PFSK-1 (cell line): ENCODE measurements around the gene BICD2.

Experiments
- POLR2AphosphoS5 ChIP-seq: IDR thresholded peaks from 2 replicates; pipeline ENCODE4 v1.6.1; 2012; ENCODE audit warnings: low read depth, mild to moderate bottlenecking, control low read depth, low read length, moderate library complexity
- REST ChIP-seq, 2 experiments: IDR thresholded peaks; 2 replicates each; pipeline versions ENCODE4 v1.6.1 to v1.8.0; 2011 to 2012; ENCODE audit warnings: low read depth in 2 of 2, low read length in 2 of 2, control low read depth in 1 of 2, inconsistent platforms in 1 of 2, mild to moderate bottlenecking in 1 of 2, moderate library complexity in 1 of 2; ENCODE audit not compliant: insufficient read depth in 1 of 2
- TAF1 ChIP-seq: IDR thresholded peaks from 2 replicates; pipeline ENCODE4 v1.6.1; 2012; ENCODE audit warnings: low read length, control low read depth, borderline replicate concordance; ENCODE audit not compliant: insufficient read depth

- TF ChIP-seq POLR2AphosphoS5 (no peak), REST (IDR thresholded peaks at IDR 0.05; ENCODE audit: insufficient read depth in 1 of 2, low read depth in 2 of 2, low read length in 2 of 2) (no peak), TAF1 (no peak)
Measured at GRCh38 chr9:92682269-92682668, 82.4 kb downstream of the BICD2 start.
